ENCODE data around the gene ZFAND6.
"Not testable (repeated sequence)": the region's sequence is repeated elsewhere in the genome, so short reads cannot be mapped to it uniquely, and the experiment has no call there.

The ZFAND6 gene

DNA sequence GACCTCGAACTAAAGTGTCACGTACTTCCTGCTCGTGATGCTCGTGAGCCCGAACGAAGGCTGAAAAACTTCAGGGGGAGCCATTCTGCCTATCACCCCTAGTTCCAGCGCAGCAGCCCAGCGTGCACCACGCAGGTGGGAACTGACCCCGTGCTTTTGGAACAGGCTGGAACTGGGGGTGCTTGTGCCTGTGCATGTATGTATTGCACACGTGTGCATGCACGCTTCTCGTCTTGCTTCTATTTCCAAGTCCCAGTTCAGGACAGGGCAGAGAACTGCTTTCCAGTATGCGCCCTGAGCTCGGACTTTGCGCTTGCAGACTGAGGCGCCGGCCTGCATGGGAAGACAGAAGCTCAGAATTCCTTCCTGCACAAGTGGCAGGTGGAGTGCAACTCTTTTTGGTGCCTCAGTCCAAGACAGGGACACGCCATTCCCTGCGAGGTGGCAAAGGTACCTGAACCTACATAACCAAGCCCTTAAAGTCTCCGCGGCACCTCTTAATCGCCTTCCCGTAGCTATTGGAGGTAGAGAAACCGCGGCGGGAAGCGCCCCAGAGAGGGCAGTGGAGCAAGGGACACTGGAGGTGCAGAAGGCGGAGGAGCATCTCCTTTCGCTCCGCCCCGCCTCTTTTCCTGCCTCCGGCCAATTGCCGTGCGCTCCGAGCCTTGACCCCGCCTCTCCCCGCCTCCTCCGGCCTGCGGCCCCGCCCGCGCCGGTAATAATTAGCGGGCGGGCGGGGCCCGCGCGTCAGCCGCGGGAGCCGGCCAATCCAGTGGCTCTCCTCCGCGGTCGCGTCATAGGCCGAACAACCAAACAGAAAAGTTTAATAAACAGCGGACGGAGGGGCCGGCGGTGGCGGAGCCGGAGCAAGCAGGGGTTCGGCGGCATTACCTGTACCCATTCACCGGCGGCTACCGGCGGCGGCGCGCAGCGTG, at the start of gene ZFAND6:
ZFAND6 (plus strand) TSS at position 826 of the 935 bp plus-strand sequence. CDS start 60,669 bp downstream, outside the sequence.
- ChIA-PET CTCF (interaction anchor here (0.6 to 0.8 kb wide), 2 partner anchors 46 to 678 kb away, joined by 3 read pairs; no protein-coding TSS in a partner anchor), POLR2A (interaction anchor here (0.7 to 2.7 kb wide), 8 partner anchors 11 to 136 kb away, joined by 3 to 15 read pairs (median 4); no protein-coding TSS in a partner anchor)
- TF ChIP-seq NFRKB (IDR thresholded peaks at IDR 0.05) (no peak), L3MBTL2 (conservative IDR thresholded peaks at IDR 0.05) (peak; percentile 53; the same call in 1 of the 2 replicates)
- DNase-seq (ENCODE audit: extremely low spot score), result peak; percentile 96

DNA sequence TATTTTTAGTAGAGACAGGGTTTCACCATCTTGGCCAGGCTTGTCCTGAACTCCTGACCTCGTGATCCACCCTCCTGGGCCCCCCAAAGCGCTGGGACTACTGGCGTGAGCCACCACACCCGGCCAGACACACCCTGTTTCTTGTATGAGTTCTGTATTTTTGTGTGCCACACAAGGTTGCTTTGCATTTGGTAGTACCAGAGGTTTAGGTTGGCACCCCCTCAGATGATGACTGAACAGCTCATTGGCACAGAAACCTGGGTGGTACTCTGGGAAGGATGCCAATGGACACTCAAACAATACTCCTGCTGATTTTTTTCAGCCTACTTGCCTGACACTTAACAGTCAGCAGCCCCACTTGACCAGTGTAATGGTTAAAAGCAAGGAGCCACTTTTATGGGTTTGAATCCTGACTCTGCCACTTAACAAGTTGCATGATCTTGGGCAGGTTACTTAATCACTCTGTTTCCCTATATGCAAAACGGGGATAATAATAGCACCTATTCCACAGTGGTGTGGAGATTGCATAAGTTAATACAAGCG, 49.3 kb upstream of the ZFAND6 start:
- ChIA-PET CTCF (no interaction called here), POLR2A (no interaction called here)
- no peak for DNase-seq (ENCODE audit: extremely low spot score)
- TF ChIP-seq ZNF384 (IDR thresholded peaks at IDR 0.05) (no peak), ARNT (IDR thresholded peaks at IDR 0.05) (no peak), L3MBTL2 (conservative IDR thresholded peaks at IDR 0.05) (no peak), TARDBP (IDR thresholded peaks at IDR 0.05) (no peak), ELF4 (IDR thresholded peaks at IDR 0.05) (no peak), FOXK2 (IDR thresholded peaks at IDR 0.05) (no peak), NFRKB (IDR thresholded peaks at IDR 0.05) (no peak), SUZ12 (IDR thresholded peaks at IDR 0.05) (no peak), BHLHE40 (IDR thresholded peaks at IDR 0.05; ENCODE audit: borderline replicate concordance) (no peak), SP1 (IDR thresholded peaks at IDR 0.05) (no peak), CTBP1 (IDR thresholded peaks at IDR 0.05; ENCODE audit: borderline replicate concordance) (no peak), FOXA1 (IDR thresholded peaks at IDR 0.05) (no peak)

GRCh38 chr15:80011041-80011523, 48.4 kb upstream of the ZFAND6 start:
- CTCF ChIA-PET; POLR2A ChIA-PET; DNase-seq (ENCODE audit: extremely low spot score): not testable (repeated sequence)

DNA sequence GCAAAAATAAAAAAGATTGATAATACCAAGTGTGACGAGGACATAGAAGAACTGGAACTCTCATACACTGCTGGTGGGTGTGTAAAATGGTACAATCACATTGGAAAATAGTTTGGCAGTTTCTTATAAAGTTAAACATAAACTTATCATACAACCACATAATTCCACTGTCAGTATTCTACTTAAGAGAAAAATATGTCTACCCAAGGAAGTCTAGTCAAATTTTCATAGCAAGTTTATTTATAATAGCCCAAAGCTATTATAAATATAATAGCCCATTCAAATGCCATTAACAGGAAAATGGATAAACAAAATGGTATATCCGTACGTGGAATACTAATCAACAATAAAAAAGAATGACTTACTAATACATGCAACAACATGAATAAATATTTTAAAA, 47.9 kb upstream of the ZFAND6 start:
- no peak for DNase-seq (ENCODE audit: extremely low spot score)
- ChIA-PET CTCF (interaction anchor here (0.8 kb wide), 1 partner anchor 721 kb away, joined by 3 read pairs; no protein-coding TSS in a partner anchor), POLR2A (no interaction called here)
- TF ChIP-seq BHLHE40 (IDR thresholded peaks at IDR 0.05; ENCODE audit: borderline replicate concordance) (no peak), L3MBTL2 (conservative IDR thresholded peaks at IDR 0.05) (no peak), FOXM1 (IDR thresholded peaks at IDR 0.05; ENCODE audit: borderline replicate concordance) (no peak), TARDBP (IDR thresholded peaks at IDR 0.05) (no peak), ARNT (IDR thresholded peaks at IDR 0.05) (no peak), PKNOX1 (IDR thresholded peaks at IDR 0.05) (no peak)

- TF ChIP-seq FOXM1 (IDR thresholded peaks at IDR 0.05; ENCODE audit: borderline replicate concordance) (no peak), SP1 (IDR thresholded peaks at IDR 0.05) (no peak), FOXK2 (IDR thresholded peaks at IDR 0.05) (no peak), PKNOX1 (IDR thresholded peaks at IDR 0.05) (no peak), SUZ12 (IDR thresholded peaks at IDR 0.05) (no peak), NFRKB (IDR thresholded peaks at IDR 0.05) (no peak), TARDBP (IDR thresholded peaks at IDR 0.05) (no peak), LEF1 (IDR thresholded peaks at IDR 0.05; ENCODE audit: borderline replicate concordance) (no peak), ARNT (IDR thresholded peaks at IDR 0.05) (no peak), BHLHE40 (IDR thresholded peaks at IDR 0.05; ENCODE audit: borderline replicate concordance) (no peak), FOXA1 (IDR thresholded peaks at IDR 0.05) (no peak), HDGF (IDR thresholded peaks at IDR 0.05; ENCODE audit: borderline replicate concordance) (no peak), L3MBTL2 (conservative IDR thresholded peaks at IDR 0.05) (no peak), ELF4 (IDR thresholded peaks at IDR 0.05) (no peak)
- ChIA-PET POLR2A (no interaction called here), CTCF (interaction anchor here (0.8 kb wide), 1 partner anchor 720 kb away, joined by 3 read pairs; no protein-coding TSS in a partner anchor)
- DNase-seq (ENCODE audit: extremely low spot score), result no peak
These were observed 47.3 kb upstream of the ZFAND6 start for GRCh38 chr15:80012060-80012726.

DNA sequence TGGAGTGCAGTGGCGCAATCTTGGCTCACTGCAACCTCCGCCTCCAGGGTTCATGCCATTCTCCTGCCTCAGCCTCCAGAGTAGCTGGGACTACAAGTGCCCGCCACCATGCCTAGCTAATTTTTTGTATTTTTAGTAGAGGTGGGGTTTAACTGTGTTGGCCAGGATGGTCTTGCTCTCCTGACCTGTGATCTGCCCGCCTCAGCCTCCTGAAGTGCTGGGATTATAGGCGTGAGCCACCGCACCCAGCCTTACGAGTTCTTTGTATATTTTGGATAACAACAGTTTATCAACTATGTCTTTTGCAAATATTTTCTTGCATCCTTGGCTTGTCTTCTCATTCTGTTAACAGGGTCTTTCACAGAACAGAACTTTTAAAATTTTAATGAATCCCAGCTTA, 45.3 kb upstream of the ZFAND6 start:
- POLR2A ChIA-PET; DNase-seq (ENCODE audit: extremely low spot score): not testable (repeated sequence)

DNA sequence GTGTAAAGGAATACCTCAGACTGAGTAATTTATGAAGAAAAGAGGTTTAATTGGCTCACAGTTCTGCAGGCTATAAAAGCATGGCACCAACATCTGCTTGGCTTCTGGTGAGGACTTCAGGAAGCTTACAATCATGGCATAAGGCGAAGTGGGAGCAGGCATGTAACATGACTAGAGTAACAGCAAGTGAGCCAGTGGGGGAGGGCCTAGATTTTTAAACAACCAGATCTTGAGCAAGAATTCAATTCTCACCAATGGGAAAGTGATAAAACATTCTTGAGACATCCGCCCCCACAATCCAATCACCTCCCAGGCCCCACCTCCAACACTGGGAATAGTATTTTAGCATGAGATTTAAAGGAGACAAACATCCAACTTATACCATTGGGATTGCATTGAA, 44.3 kb upstream of the ZFAND6 start:
- no peak for DNase-seq (ENCODE audit: extremely low spot score)
- CTCF ChIA-PET, result no interaction called here
- TF ChIP-seq FOXM1 (IDR thresholded peaks at IDR 0.05; ENCODE audit: borderline replicate concordance) (no peak), CTBP1 (IDR thresholded peaks at IDR 0.05; ENCODE audit: borderline replicate concordance) (no peak), L3MBTL2 (conservative IDR thresholded peaks at IDR 0.05) (no peak), ELF4 (IDR thresholded peaks at IDR 0.05) (no peak), SUZ12 (IDR thresholded peaks at IDR 0.05) (no peak), NFRKB (IDR thresholded peaks at IDR 0.05) (no peak), SP1 (IDR thresholded peaks at IDR 0.05) (no peak), HDGF (IDR thresholded peaks at IDR 0.05; ENCODE audit: borderline replicate concordance) (no peak), PKNOX1 (IDR thresholded peaks at IDR 0.05) (no peak), BHLHE40 (IDR thresholded peaks at IDR 0.05; ENCODE audit: borderline replicate concordance) (no peak)
- POLR2A ChIA-PET, result no interaction called here

More for the DNA sequence above, 45.3 kb upstream of the ZFAND6 start:
- CTCF ChIA-PET, result not testable (repeated sequence)

- POLR2A ChIA-PET; DNase-seq (ENCODE audit: extremely low spot score): not testable (repeated sequence)
- CTCF ChIA-PET, result interaction anchor here (0.7 kb wide), 1 partner anchor 22 kb away, joined by 3 read pairs; no protein-coding TSS in a partner anchor
These were observed 43.0 kb upstream of the ZFAND6 start for GRCh38 chr15:80016506-80016905.

- DNase-seq (ENCODE audit: extremely low spot score); POLR2A ChIA-PET: not testable (repeated sequence)
These were observed 42.3 kb upstream of the ZFAND6 start for GRCh38 chr15:80017139-80017538.

More at GRCh38 chr15:80017139-80017538, 42.3 kb upstream of the ZFAND6 start:
- CTCF ChIA-PET, result interaction anchor here (0.6 to 0.7 kb wide), 2 partner anchors 21 to 728 kb away, joined by 3 read pairs; no protein-coding TSS in a partner anchor

Data from HEK293T (cell line).